GM23338 (cell line): ENCODE results near the gene HNRNPK. TPM values are rescaled to one million over a fixed set of nuclear protein-coding genes. Genes with fewer than 3 reads are reported as not detected.

Experiments
- EZH2 ChIP-seq: fragments of 200-600 bp; sonication (generic); IDR thresholded peaks from one replicate; pipeline ENCODE4 v1.8.0; 2017; ENCODE audit warnings: antibody characterized with exemption, mild to moderate bottlenecking, low read depth; ENCODE audit not compliant: unreplicated experiment
- EZH2phosphoT487 ChIP-seq: fragments of 200-600 bp; sonication (generic); IDR thresholded peaks from one replicate; pipeline ENCODE4 v1.8.1; 2018; ENCODE audit warnings: antibody characterized with exemption; ENCODE audit not compliant: unreplicated experiment
- JUNB ChIP-seq: IDR thresholded peaks from one replicate; pipeline ENCODE4 v1.6.1; 2016; ENCODE audit warnings: antibody characterized with exemption; ENCODE audit not compliant: unreplicated experiment
- POLR2AphosphoS5 ChIP-seq: IDR thresholded peaks from 2 replicates; pipeline ENCODE4 v1.6.1; 2016; ENCODE audit warnings: antibody characterized with exemption, low read depth
- REST ChIP-seq: IDR thresholded peaks from one replicate; pipeline ENCODE4 v1.6.1; 2018; ENCODE audit warnings: antibody characterized with exemption; ENCODE audit not compliant: unreplicated experiment
- ZNF331 ChIP-seq: fragments of 250-450 bp; sonication (Bioruptor Pico); IDR thresholded peaks from 2 replicates; pipeline ENCODE4 v1.5.0; 2020; ENCODE audit warnings: low read depth, mild to moderate bottlenecking, moderate library complexity
- ZNF462 ChIP-seq: fragments of 250-450 bp; sonication (Bioruptor Pico); IDR thresholded peaks from 2 replicates; pipeline ENCODE4 v1.5.0; 2020; ENCODE audit warnings: mild to moderate bottlenecking, moderate library complexity
- polyA plus RNA-seq: library from polyadenylated mRNA; unstranded; fragments of >200 nt; fragmentation: Nextera tagmentation; extraction: Ambion mirVana; gene quantifications from 2 replicates; pipeline ENCODE4 v1.2.1, GENCODE V29; 2016
- total RNA-seq: library from RNA; depleted of rRNA; stranded (reverse); fragments of >200 nt; shearing (Covaris generic); gene quantifications from 2 replicates; pipeline ENCODE4 v1.2.3, GENCODE V29; 2014

The HNRNPK gene
- total and polyA plus RNA-seq, 2 experiments from 2014 or later = 417 to 1,083 TPM

- no peak for TF ChIP-seq ZNF462 (CRISPR knock-in tag)
- TF ChIP-seq POLR2AphosphoS5 = no peak
- TF ChIP-seq EZH2phosphoT487 = no peak
- TF ChIP-seq REST = no peak
- no peak for TF ChIP-seq ZNF331 (CRISPR knock-in tag)
- TF ChIP-seq EZH2 = no peak
- no peak for TF ChIP-seq JUNB
These were observed 8.5 kb downstream of the HNRNPK start (continued) for GRCh38 chr9:83971485-83971884.
